PC-9 (cell line): ENCODE measurements around the gene OSGIN1. TPM values are rescaled to one million over a fixed set of nuclear protein-coding genes. Genes with fewer than 3 reads are reported as not detected.

ENCODE experiments used
- BruUV-seq: library from RNA; stranded (reverse); fragments of 400-500 nt; replicated peaks from 2 replicates; lab custom pipeline; 2021; lab: Mats Ljungman, UMichigan
- CTCF ChIA-PET: fragments of 300-600 bp; sonication (Branson Sonifier 250); formaldehyde crosslinking; loops from one replicate; lab custom pipeline; 2022; ENCODE audit warnings: antibody characterized with exemption; lab: Charles Lee
- POLR2A ChIA-PET: fragments of 300-600 bp; sonication (Branson Sonifier 250); formaldehyde crosslinking; loops from one replicate; lab custom pipeline; 2022; ENCODE audit warnings: antibody characterized with exemption; ENCODE audit not compliant: unreplicated experiment; lab: Charles Lee
- DNase-seq, 2 experiments: peaks; one replicate each; pipeline versions ENCODE4 v3.0.0 to v3.0.0-alpha.2; 2015 to 2022; ENCODE audit warnings: mixed read lengths in 1 of 2
- H2AFZ ChIP-seq: fragments of 200-600 bp; sonication (generic); 2 replicates; pipeline ENCODE4 v1.8.1; 2017; ENCODE audit warnings: antibody characterized with exemption
- H3F3A ChIP-seq: fragments of 200-600 bp; sonication (generic); 2 replicates; pipeline ENCODE4 v1.8.1; 2017; ENCODE audit warnings: antibody characterized with exemption, mild to moderate bottlenecking, low read depth; ENCODE audit not compliant: insufficient read depth
- H3K27ac ChIP-seq: fragments of 200-600 bp; sonication (generic); 2 replicates; pipeline ENCODE4 v1.6.1; 2016; ENCODE audit warnings: mixed run types
- H3K27me3 ChIP-seq: fragments of 200-600 bp; sonication (generic); 2 replicates; pipeline ENCODE4 v1.6.1; 2016; ENCODE audit warnings: low read depth, mixed run types; ENCODE audit not compliant: insufficient read depth
- H3K36me3 ChIP-seq: fragments of 200-600 bp; sonication (generic); 2 replicates; pipeline ENCODE4 v1.6.1; 2016; ENCODE audit warnings: low read depth, mixed run types
- H3K4me1 ChIP-seq: fragments of 200-600 bp; sonication (generic); replicated peaks from 2 replicates; pipeline ENCODE4 v1.6.1; 2016; ENCODE audit warnings: mixed run types; ENCODE audit not compliant: insufficient read depth
- H3K4me2 ChIP-seq: fragments of 200-600 bp; sonication (generic); 2 replicates; pipeline ENCODE4 v1.6.1; 2017; ENCODE audit warnings: mixed run types
- H3K4me3 ChIP-seq: fragments of 200-600 bp; sonication (generic); 2 replicates; pipeline ENCODE4 v1.6.1; 2016; ENCODE audit warnings: mixed run types
- H3K79me2 ChIP-seq: fragments of 200-600 bp; sonication (generic); 2 replicates; pipeline ENCODE4 v1.6.1; 2017; ENCODE audit warnings: low read depth, mixed run types
- H3K9me2 ChIP-seq: fragments of 200-600 bp; sonication (generic); 2 replicates; pipeline ENCODE4 v1.8.1; 2017; ENCODE audit warnings: mild to moderate bottlenecking; ENCODE audit not compliant: insufficient read depth
- H3K9me3 ChIP-seq: fragments of 200-600 bp; sonication (generic); 2 replicates; pipeline ENCODE4 v1.8.1; 2016; ENCODE audit warnings: low read depth; ENCODE audit not compliant: insufficient read depth
- H4K20me1 ChIP-seq: fragments of 200-600 bp; sonication (generic); 2 replicates; pipeline ENCODE4 v1.8.1; 2017; ENCODE audit not compliant: insufficient read depth
- EZH2 ChIP-seq: fragments of 200-600 bp; sonication (generic); IDR thresholded peaks from 2 replicates; pipeline ENCODE4 v1.8.0; 2017; ENCODE audit warnings: antibody characterized with exemption, low read depth
- intact Hi-C: fragments of 100-400 bp; cut with micrococcal nuclease; formaldehyde crosslinking; loops from one replicate; pipeline ENCODE4 v1.10.0; 2022; ENCODE audit not compliant: unreplicated experiment
- total RNA-seq: library from RNA; stranded (reverse); gene quantifications from 2 replicates; pipeline ENCODE4 v1.2.3, GENCODE V29; 2021
- TF ChIP-seq, protein P1 (sequence below): fragments of 200-600 bp; sonication (generic); conservative IDR thresholded peaks from 2 replicates; pipeline ENCODE4 v1.6.1; 2017; ENCODE audit warnings: mixed run types, antibody characterized with exemption, mild to moderate bottlenecking, moderate library complexity

Gene OSGIN1
- total RNA-seq, 1 experiment from 2014 or later = 44.8 TPM

DNA sequence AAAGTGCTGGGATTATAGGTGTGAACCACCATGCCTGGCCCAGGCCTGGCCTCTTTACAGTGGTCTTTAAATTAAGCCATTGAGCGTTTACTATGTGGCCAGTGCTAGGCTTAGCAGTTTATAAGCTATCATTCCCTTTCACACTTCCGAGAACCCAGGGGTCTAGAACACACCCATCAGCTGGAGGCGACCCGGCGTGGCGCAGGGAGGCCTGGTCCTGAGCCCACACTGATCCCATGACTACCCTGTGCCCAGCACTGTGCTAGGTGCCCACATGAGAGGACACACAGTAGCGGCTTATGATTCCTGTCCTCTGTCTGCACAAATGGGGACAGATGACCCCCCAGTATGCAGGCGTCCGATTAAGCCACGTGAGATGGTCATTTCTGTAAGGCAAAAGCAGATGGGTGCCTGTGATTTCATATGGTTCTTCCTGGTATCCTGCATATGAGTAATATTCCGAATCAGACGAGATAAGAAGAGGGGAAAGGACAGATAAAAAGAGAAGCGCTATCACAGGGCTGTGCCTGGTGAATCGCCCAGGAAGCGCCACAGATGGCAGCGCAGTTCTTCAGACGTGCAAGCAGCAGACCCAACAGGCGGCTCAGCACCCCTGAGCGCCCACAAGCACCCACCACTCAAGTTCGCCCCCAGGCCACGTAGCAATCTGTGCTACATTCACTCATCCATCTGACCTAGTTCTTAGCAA is 5.3 kb downstream of the OSGIN1 start:
- ChIA-PET POLR2A (interaction anchor here (0.7 kb wide), 1 partner anchor 32 kb away, joined by 12 read pairs; no protein-coding TSS in a partner anchor), CTCF (no interaction called here)
- H3K4me2 ChIP-seq = no peak overlapping the region
- 0 out of 2 replicates have a peak, but pooled peaks cover 6% of the 10 kb centered on the region for H3K36me3 ChIP-seq
- no peak overlapping the region for H2AFZ ChIP-seq
- no TSS peak for BruUV-seq
- H3K27ac ChIP-seq = no peak overlapping the region
- no peak overlapping the region for H3K4me3 ChIP-seq
- no peaks in the 10 kb centered on the region for H3K27me3 ChIP-seq
- no peaks in the 10 kb centered on the region for H3K9me3 ChIP-seq
- H3K79me2 ChIP-seq = peaks cover 30% of the 10 kb centered on the region
- intact Hi-C loops = loop anchor here (5.0 to 10.0 kb wide), 2 partner anchors 84 to 133 kb away; partner anchors contain the start of gene SLC38A8
- H4K20me1 ChIP-seq = peaks cover 34% of the 10 kb centered on the region
- no peaks in the 10 kb centered on the region for H3K9me2 ChIP-seq
- H3K4me1 ChIP-seq = peaks cover 15% of the 10 kb centered on the region
- TF ChIP-seq EZH2 = no peak
- TF ChIP-seq, protein P1, sequence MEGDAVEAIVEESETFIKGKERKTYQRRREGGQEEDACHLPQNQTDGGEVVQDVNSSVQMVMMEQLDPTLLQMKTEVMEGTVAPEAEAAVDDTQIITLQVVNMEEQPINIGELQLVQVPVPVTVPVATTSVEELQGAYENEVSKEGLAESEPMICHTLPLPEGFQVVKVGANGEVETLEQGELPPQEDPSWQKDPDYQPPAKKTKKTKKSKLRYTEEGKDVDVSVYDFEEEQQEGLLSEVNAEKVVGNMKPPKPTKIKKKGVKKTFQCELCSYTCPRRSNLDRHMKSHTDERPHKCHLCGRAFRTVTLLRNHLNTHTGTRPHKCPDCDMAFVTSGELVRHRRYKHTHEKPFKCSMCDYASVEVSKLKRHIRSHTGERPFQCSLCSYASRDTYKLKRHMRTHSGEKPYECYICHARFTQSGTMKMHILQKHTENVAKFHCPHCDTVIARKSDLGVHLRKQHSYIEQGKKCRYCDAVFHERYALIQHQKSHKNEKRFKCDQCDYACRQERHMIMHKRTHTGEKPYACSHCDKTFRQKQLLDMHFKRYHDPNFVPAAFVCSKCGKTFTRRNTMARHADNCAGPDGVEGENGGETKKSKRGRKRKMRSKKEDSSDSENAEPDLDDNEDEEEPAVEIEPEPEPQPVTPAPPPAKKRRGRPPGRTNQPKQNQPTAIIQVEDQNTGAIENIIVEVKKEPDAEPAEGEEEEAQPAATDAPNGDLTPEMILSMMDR = no peak
- H3F3A ChIP-seq = peaks cover 3% of the 10 kb centered on the region; the same call in 1 of the 2 replicates
- no peak for DNase-seq

DNA sequence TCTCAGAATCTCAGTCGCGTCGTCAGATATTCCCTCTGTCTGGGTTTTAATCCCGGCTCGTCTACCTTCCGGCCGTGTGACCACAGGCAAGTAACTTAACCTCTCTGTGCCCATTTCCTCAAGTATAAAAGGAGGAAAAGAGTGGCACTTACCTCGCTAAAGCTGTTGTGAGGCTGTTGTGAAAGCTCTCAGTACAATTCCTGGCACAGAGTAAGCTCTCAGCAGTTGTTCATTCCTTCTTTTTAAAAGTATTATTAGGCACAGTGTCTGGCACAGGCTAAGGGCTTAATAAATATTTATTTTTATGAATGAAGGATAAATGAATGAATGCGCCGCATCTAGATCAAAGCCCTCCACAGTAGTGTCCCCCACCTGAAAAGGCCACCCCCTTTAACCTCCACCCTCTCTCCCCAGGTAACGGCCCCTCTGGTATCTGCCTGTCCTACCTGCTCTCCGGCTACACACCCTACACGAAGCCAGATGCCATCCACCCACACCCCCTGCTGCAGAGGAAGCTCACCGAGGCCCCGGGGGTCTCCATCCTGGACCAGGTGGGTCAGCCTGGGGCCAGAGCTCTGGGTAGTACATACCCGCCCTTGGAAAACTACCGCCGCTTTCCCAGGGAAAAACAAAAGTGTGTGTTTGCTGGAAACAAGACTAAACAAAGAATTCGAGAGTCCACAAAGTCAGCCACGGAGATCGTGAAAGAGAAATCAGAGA is 6.0 kb downstream of the OSGIN1 start:
- no peak for DNase-seq
- Histone ChIP-seq H4K20me1 (peaks cover 31% of the 10 kb centered on the region), H3K79me2 (peaks cover 25% of the 10 kb centered on the region), H3K4me3 (no peak overlapping the region), H2AFZ (no peak overlapping the region), H3K27ac (no peak overlapping the region), H3K27me3 (no peaks in the 10 kb centered on the region), H3K4me2 (no peak overlapping the region), H3K9me2 (no peaks in the 10 kb centered on the region), H3F3A (peaks cover 3% of the 10 kb centered on the region; the same call in 1 of the 2 replicates), H3K4me1 (peaks cover 15% of the 10 kb centered on the region), H3K36me3 (0 out of 2 replicates have a peak, but pooled peaks cover 6% of the 10 kb centered on the region), H3K9me3 (no peaks in the 10 kb centered on the region)
- TF ChIP-seq, protein P1 = no peak
- no peak for TF ChIP-seq EZH2
- POLR2A ChIA-PET = no interaction called here
- intact Hi-C loops = loop anchor here (5.0 to 10.0 kb wide), 2 partner anchors 83 to 134 kb away; partner anchors contain the start of gene SLC38A8
- no TSS peak for BruUV-seq
- CTCF ChIA-PET = interaction anchor here (0.7 kb wide), 1 partner anchor 85 kb away, joined by 3 read pairs; no protein-coding TSS in a partner anchor

- BruUV-seq = no TSS peak
- Histone ChIP-seq H4K20me1 (peaks cover 23% of the 10 kb centered on the region), H3K4me1 (peaks cover 8% of the 10 kb centered on the region), H3K4me3 (no peak overlapping the region), H3K4me2 (no peak overlapping the region), H3K9me2 (no peaks in the 10 kb centered on the region), H3K27ac (no peak overlapping the region), H3K27me3 (no peaks in the 10 kb centered on the region), H3K79me2 (peaks cover 17% of the 10 kb centered on the region), H3K9me3 (no peaks in the 10 kb centered on the region), H3F3A (peaks cover 3% of the 10 kb centered on the region; the same call in 1 of the 2 replicates), H3K36me3 (0 out of 2 replicates have a peak, but pooled peaks cover 6% of the 10 kb centered on the region), H2AFZ (no peak overlapping the region)
- ChIA-PET POLR2A (no interaction called here), CTCF (interaction anchor here (0.7 kb wide), 1 partner anchor 84 kb away, joined by 3 read pairs; no protein-coding TSS in a partner anchor)
- TF ChIP-seq EZH2 = no peak
- TF ChIP-seq, protein P1 = no peak
- intact Hi-C loops = loop anchor here (5.0 to 10.0 kb wide), 2 partner anchors 82 to 135 kb away; partner anchors contain the start of gene SLC38A8
- DNase-seq = no peak
Observed at GRCh38 chr16:83959656-83960434, 6.8 kb downstream of the OSGIN1 start.
